Adrenal gland (tissue), 12 donors: ENCODE results near the gene VTCN1. TPM values are rescaled to one million over a fixed set of nuclear protein-coding genes. Genes with fewer than 3 reads are reported as not detected.

Source experiments
- DNase-seq, 7 donors: peaks; one replicate each; pipeline ENCODE4 v3.0.0-alpha.2; 2019 to 2020
- H3K27ac ChIP-seq, 5 donors: fragments of 200-600 bp; sonication (generic) in 4 of 5; 1 replicate in 3 of 5; 2 replicates in 2 of 5; pipeline versions ENCODE4 v1.5.1 to v1.8.0; 2016 to 2020; ENCODE audit warnings: mild to moderate bottlenecking in 1 of 5
- H3K27me3 ChIP-seq: fragments of 200-600 bp; 2 replicates; pipeline ENCODE4 v1.8.0; 2021
- H3K36me3 ChIP-seq, 2 donors: fragments of 200-600 bp; replicated peaks in 1 of 2; 1 replicate in 1 of 2; 2 replicates in 1 of 2; pipeline versions ENCODE4 v1.5.1 to v1.8.0; 2018 to 2022
- H3K4me1 ChIP-seq, 2 donors: fragments of 200-600 bp; replicated peaks in 1 of 2; 1 replicate in 1 of 2; 2 replicates in 1 of 2; pipeline versions ENCODE4 v1.5.1 to v1.8.0; 2018 to 2021
- H3K4me3 ChIP-seq, 4 donors: fragments of 200-600 bp; sonication (generic) in 3 of 4; one replicate each; pipeline ENCODE4 v1.5.1; 2016 to 2018
- H3K9me3 ChIP-seq, 3 donors: fragments of 200-600 bp; sonication (generic) in 1 of 3; replicated peaks in 1 of 3; 1 replicate in 2 of 3; 2 replicates in 1 of 3; pipeline versions ENCODE4 v1.5.1 to v1.8.0; 2016 to 2021
- CTCF ChIP-seq, 6 experiments: fragments of 450-650 bp in 4 of 6; fragments of 200-600 bp in 2 of 6; sonication (generic) in 1 of 6; IDR thresholded peaks; 1 replicate in 5 of 6; 2 replicates in 1 of 6; pipeline versions ENCODE4 v1.5.1 to v1.8.0; 2016 to 2021; ENCODE audit warnings: antibody characterized with exemption in 6 of 6, mild to moderate bottlenecking in 2 of 6, moderate library complexity in 1 of 6
- POLR2A ChIP-seq, 2 donors: fragments of 450-650 bp; IDR thresholded peaks; one replicate each; pipeline ENCODE4 v1.6.1; 2017; ENCODE audit warnings: antibody characterized with exemption in 2 of 2, mild to moderate bottlenecking in 2 of 2, moderate library complexity in 1 of 2
- WGBS, 4 donors: extraction: QIAGEN DNeasy Blood & Tissue Kit in 2 of 4; methylation state at CpG; one replicate each; pipeline versions ENCODE4 v1.1.5 to v1.1.7; 2013 to 2017; 5-methylcytosine and 5-hydroxymethylcytosine counted together
- intact Hi-C, 2 donors: fragments of 100-400 bp; cut with DNase I; formaldehyde crosslinking; loops; one replicate each; pipeline versions ENCODE4 v1.14.1 to v1.15.0; 2022 to 2023
- polyA plus RNA-seq, 3 donors: library from polyadenylated mRNA; stranded (reverse); fragments of 200-250 nt in 2 of 3; fragments of 350-450 nt in 1 of 3; fragmentation: Illumina TruSeq in 1 of 3; extraction: RNeasy Lipid Tissue Mini Kit (QIAGEN cat#74804) in 1 of 3; gene quantifications; one replicate each; pipeline ENCODE4 v1.2.3, GENCODE V29; 2013 to 2014
- total RNA-seq, 9 donors: library from RNA; depleted of rRNA in 4 of 9; stranded (reverse); fragments of >200 nt in 4 of 9; fragments of 120-200 nt in 1 of 9; fragmentation: NEBNext Ultra II Directional in 1 of 9; extraction: Animal tissue kit (Norgen Biotek cat#: 25700) in 1 of 9; gene quantifications; one replicate each; pipeline versions ENCODE4 v1.1.0 to v1.2.4, GENCODE V29; 2013 to 2023
- donor health status: healthy with polysubstance abuse.
- donor health status: Bipolar disorder and iron deficiency.
- donor health status: DM: yes; HTN: yes; CAD: no.
- donor health status: DM: no; HTN: no; CAD: no.
- donor health status: DM: no; HTN: no; CAD: no.
- donor health status: DM: yes; HTN: yes; CAD: no.

Gene VTCN1
- total and polyA plus RNA-seq, 12 donors, result 0.11 TPM; not detected in 11

- Histone ChIP-seq H3K4me1 (no peaks in the 10 kb centered on the region), H3K27me3 (no peaks in the 10 kb centered on the region), H3K36me3 (no peaks in the 10 kb centered on the region), H3K27ac (no peak overlapping the region), H3K4me3 (no peak overlapping the region), H3K9me3 (no peaks in the 10 kb centered on the region)
- WGBS, 4 donors, result 86 to 96% (median 88%) methylated on average over 4 of the region's 4 CpGs
- TF ChIP-seq CTCF (IDR thresholded peaks at IDR 0.05) (no peak), POLR2A (IDR thresholded peaks at IDR 0.05) (no peak)
- no peak for DNase-seq
- intact Hi-C loops, result no loop called here
Measured at GRCh38 chr1:117183112-117183511, 27.6 kb downstream of the VTCN1 start.

- Histone ChIP-seq H3K27ac (no peak overlapping the region), H3K4me1 (no peaks in the 10 kb centered on the region), H3K36me3 (no peaks in the 10 kb centered on the region), H3K9me3 (no peaks in the 10 kb centered on the region), H3K27me3 (no peaks in the 10 kb centered on the region), H3K4me3 (no peak overlapping the region)
- intact Hi-C loops, result no loop called here
- TF ChIP-seq CTCF (IDR thresholded peaks at IDR 0.05), result no peak
- TF ChIP-seq POLR2A (IDR thresholded peaks at IDR 0.05), result no peak
- WGBS, 4 donors, result 93 to 97% (median 95%) methylated on average over 3 of the region's 3 CpGs
- DNase-seq, result no peak
Measured at GRCh38 chr1:117182319-117182718, 28.4 kb downstream of the VTCN1 start.

- Histone ChIP-seq H3K36me3 (no peaks in the 10 kb centered on the region), H3K27ac (no peak overlapping the region), H3K4me3 (no peak overlapping the region), H3K9me3 (no peaks in the 10 kb centered on the region), H3K4me1 (no peaks in the 10 kb centered on the region), H3K27me3 (no peaks in the 10 kb centered on the region)
- no peak for DNase-seq
- 63 to 72% (median 71%) methylated on average over 5 of the region's 5 CpGs for WGBS, 4 donors
- intact Hi-C loops, result no loop called here
- TF ChIP-seq CTCF (IDR thresholded peaks at IDR 0.05) (no peak), POLR2A (IDR thresholded peaks at IDR 0.05) (no peak)
Measured at GRCh38 chr1:117181630-117182041, 29.1 kb downstream of the VTCN1 start.

- H3K4me1 ChIP-seq, result no peaks in the 10 kb centered on the region
- H3K27ac ChIP-seq, result no peak overlapping the region
- intact Hi-C loops, result no loop called here
- WGBS, 4 donors, result 85 to 91% (median 89%) methylated on average over 5 of the region's 5 CpGs
- no peak for TF ChIP-seq POLR2A (IDR thresholded peaks at IDR 0.05)
- TF ChIP-seq CTCF (IDR thresholded peaks at IDR 0.05), result no peak
- DNase-seq, result no peak
- H3K4me3 ChIP-seq, result no peak overlapping the region
- H3K9me3 ChIP-seq, result no peaks in the 10 kb centered on the region
- no peaks in the 10 kb centered on the region for H3K27me3 ChIP-seq
- no peaks in the 10 kb centered on the region for H3K36me3 ChIP-seq
Measured at GRCh38 chr1:117180147-117180967, 30.4 kb downstream of the VTCN1 start.
